Measurements from ENCODE around the gene KCTD15. TPM values are rescaled to one million over a fixed set of nuclear protein-coding genes. Genes with fewer than 3 reads are reported as not detected.

KCTD15 gene
- total and polyA plus RNA-seq, 2 donors (not counting 1 experiment from before 2014, with no cell fraction given) = 0.54 to 0.81 TPM

DNA sequence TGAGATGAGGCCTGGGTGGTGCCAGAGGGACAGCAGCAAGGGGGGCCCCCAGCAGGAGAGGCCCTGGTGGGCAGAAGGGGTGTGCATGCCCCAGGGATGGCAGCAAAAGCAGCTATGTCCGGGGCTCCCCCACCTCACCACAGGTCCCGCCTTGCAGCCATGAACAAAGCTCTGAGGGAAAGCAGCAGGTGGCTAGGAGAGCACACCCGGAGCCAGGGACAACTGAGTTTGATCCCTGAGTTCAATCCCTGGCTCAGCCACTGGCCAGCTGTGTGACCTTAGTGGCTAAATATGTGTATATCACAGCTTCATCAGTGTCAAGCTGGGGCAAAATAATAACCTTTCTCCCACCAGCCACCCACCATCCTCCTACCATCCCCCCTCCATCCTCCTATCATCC lies 47.7 kb upstream of the KCTD15 start:
- ATAC-seq (ENCODE audit: low read depth) = no peak
- no peak for DNase-seq
- H3K36me3 ChIP-seq (replicated peaks in 1 of 2; ENCODE audit: control extremely low read depth in 1 of 2, control insufficient read depth in 1 of 2, extremely low read depth in 1 of 2, insufficient read depth in 2 of 2, low read length in 1 of 2) = no peaks in the 10 kb centered on the region
- no peak overlapping the region for H3K27ac ChIP-seq (ENCODE audit: low read length in 2 of 2)
- no peak overlapping the region for H3K4me2 ChIP-seq (replicated peaks; ENCODE audit: low read depth, low read length, poor library complexity, severe bottlenecking)
- no peaks in the 10 kb centered on the region for H3K79me2 ChIP-seq (ENCODE audit: control insufficient read depth, insufficient read depth, low read length)
- ChIA-PET CTCF (no interaction called here), POLR2A (no interaction called here)
- H3K4me3 ChIP-seq (ENCODE audit: control extremely low read depth in 1 of 5, extremely low read depth in 1 of 5, insufficient read depth in 1 of 5, low read depth in 2 of 5, low read length in 4 of 5) = no peak overlapping the region
- Mint-ChIP-seq H3K27ac (no peak overlapping the region), H3K4me3 (no peak overlapping the region), H3K4me1 (no peaks in the 10 kb centered on the region), H3K9me3 (ENCODE audit: insufficient read depth) (no peaks in the 10 kb centered on the region), H3K27me3 (peaks cover 8% of the 10 kb centered on the region)
- H3K9me3 ChIP-seq (ENCODE audit: control extremely low read depth in 1 of 3, control insufficient read depth in 2 of 3, insufficient read depth in 1 of 3, low read length in 2 of 3) = peaks cover 0 to 3% (median 0%) of the 10 kb centered on the region in 3 donors
- no peak overlapping the region for H3K9ac ChIP-seq (ENCODE audit: low read length)
- H2AFZ ChIP-seq (ENCODE audit: insufficient read depth, low read depth, low read length, poor library complexity, severe bottlenecking) = no peak overlapping the region
- intact Hi-C loops (cut with micrococcal nuclease) = no loop called here
- H3K4me1 ChIP-seq (ENCODE audit: control insufficient read depth in 2 of 2, insufficient read depth in 2 of 2, low read length in 2 of 2) = no peaks in the 10 kb centered on the region
- no peak for TF ChIP-seq EZH2 (IDR thresholded peaks at IDR 0.05; ENCODE audit: borderline replicate concordance, insufficient read depth, low read depth, low read length, poor library complexity, severe bottlenecking)
- TF ChIP-seq, protein P1, sequence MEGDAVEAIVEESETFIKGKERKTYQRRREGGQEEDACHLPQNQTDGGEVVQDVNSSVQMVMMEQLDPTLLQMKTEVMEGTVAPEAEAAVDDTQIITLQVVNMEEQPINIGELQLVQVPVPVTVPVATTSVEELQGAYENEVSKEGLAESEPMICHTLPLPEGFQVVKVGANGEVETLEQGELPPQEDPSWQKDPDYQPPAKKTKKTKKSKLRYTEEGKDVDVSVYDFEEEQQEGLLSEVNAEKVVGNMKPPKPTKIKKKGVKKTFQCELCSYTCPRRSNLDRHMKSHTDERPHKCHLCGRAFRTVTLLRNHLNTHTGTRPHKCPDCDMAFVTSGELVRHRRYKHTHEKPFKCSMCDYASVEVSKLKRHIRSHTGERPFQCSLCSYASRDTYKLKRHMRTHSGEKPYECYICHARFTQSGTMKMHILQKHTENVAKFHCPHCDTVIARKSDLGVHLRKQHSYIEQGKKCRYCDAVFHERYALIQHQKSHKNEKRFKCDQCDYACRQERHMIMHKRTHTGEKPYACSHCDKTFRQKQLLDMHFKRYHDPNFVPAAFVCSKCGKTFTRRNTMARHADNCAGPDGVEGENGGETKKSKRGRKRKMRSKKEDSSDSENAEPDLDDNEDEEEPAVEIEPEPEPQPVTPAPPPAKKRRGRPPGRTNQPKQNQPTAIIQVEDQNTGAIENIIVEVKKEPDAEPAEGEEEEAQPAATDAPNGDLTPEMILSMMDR (IDR thresholded peaks at IDR 0.05) = no peak
- WGBS (ENCODE audit: insufficient coverage) = 79% methylated on average over 3 of the region's 3 CpGs
- H3K27me3 ChIP-seq (replicated peaks in 1 of 4; ENCODE audit: control extremely low read depth in 1 of 4, control insufficient read depth in 3 of 4, insufficient read depth in 4 of 4, low read length in 3 of 4) = no peaks in the 10 kb centered on the region
- no peaks in the 10 kb centered on the region for H4K20me1 ChIP-seq (ENCODE audit: control insufficient read depth, insufficient read depth, low read length, poor library complexity, severe bottlenecking)

DNA sequence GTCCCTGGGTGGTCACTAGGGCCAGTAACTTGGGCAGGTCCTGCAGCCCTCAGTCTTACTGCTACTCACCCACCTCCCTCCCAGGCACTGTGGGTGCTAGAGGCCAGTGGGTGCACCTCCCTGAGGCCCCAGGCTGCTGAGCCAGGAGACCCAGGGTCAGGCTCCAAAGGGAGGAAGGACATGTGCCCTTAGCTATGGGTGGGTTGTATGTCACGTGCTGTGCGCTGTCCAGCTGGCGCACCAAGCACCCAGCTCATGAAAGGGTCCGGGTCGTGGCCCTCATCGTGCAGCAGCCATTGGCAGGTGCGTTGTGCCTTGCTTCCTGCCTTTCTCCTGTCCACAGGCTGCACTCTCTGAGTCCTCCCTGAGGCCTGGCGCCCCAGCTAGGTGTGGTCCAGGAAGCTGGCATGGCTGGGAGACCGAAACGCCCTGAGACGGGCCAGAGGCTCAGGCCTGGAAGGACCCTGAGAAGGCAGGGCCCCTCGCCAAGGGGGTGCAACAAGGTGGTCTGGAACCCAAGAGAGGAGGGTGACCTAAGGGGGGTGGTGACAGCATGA lies 47.0 kb upstream of the KCTD15 start:
- Histone ChIP-seq H3K79me2 (ENCODE audit: control insufficient read depth, insufficient read depth, low read length) (no peaks in the 10 kb centered on the region), H3K27ac (ENCODE audit: low read length in 2 of 2) (no peak overlapping the region), H2AFZ (ENCODE audit: insufficient read depth, low read depth, low read length, poor library complexity, severe bottlenecking) (no peak overlapping the region), H3K4me2 (replicated peaks; ENCODE audit: low read depth, low read length, poor library complexity, severe bottlenecking) (no peak overlapping the region), H3K4me3 (ENCODE audit: control extremely low read depth in 1 of 5, extremely low read depth in 1 of 5, insufficient read depth in 1 of 5, low read depth in 2 of 5, low read length in 4 of 5) (no peak overlapping the region), H3K36me3 (replicated peaks in 1 of 2; ENCODE audit: control extremely low read depth in 1 of 2, control insufficient read depth in 1 of 2, extremely low read depth in 1 of 2, insufficient read depth in 2 of 2, low read length in 1 of 2) (no peaks in the 10 kb centered on the region), H3K4me1 (ENCODE audit: control insufficient read depth in 2 of 2, insufficient read depth in 2 of 2, low read length in 2 of 2) (no peaks in the 10 kb centered on the region), H4K20me1 (ENCODE audit: control insufficient read depth, insufficient read depth, low read length, poor library complexity, severe bottlenecking) (no peaks in the 10 kb centered on the region), H3K9me3 (ENCODE audit: control extremely low read depth in 1 of 3, control insufficient read depth in 2 of 3, insufficient read depth in 1 of 3, low read length in 2 of 3) (peaks cover 0 to 3% (median 0%) of the 10 kb centered on the region in 3 donors), H3K27me3 (replicated peaks in 1 of 4; ENCODE audit: control extremely low read depth in 1 of 4, control insufficient read depth in 3 of 4, insufficient read depth in 4 of 4, low read length in 3 of 4) (no peaks in the 10 kb centered on the region), H3K9ac (ENCODE audit: low read length) (no peak overlapping the region)
- H3K27ac Mint-ChIP-seq = no peak overlapping the region
- TF ChIP-seq, protein P1 (IDR thresholded peaks at IDR 0.05) = no peak
- TF ChIP-seq EZH2 (IDR thresholded peaks at IDR 0.05; ENCODE audit: borderline replicate concordance, insufficient read depth, low read depth, low read length, poor library complexity, severe bottlenecking) = no peak
- intact Hi-C loops (cut with micrococcal nuclease) = no loop called here
- no peaks in the 10 kb centered on the region for H3K4me1 Mint-ChIP-seq
- H3K4me3 Mint-ChIP-seq = no peak overlapping the region
- ChIA-PET CTCF (no interaction called here), POLR2A (no interaction called here)
- peaks cover 8% of the 10 kb centered on the region for H3K27me3 Mint-ChIP-seq
- 87% methylated on average over 12 of the region's 12 CpGs for WGBS (ENCODE audit: insufficient coverage)
- DNase-seq (no peak), ATAC-seq (ENCODE audit: low read depth) (no peak)
- H3K9me3 Mint-ChIP-seq (ENCODE audit: insufficient read depth) = no peaks in the 10 kb centered on the region
